Measurements from ENCODE around the gene CST8.

- TF ChIP-seq CTCF (conservative IDR thresholded peaks at IDR 0.05; ENCODE audit: low read length) (no peak), EZH2phosphoT487 (IDR thresholded peaks at IDR 0.05; ENCODE audit: borderline replicate concordance, low read depth, low read length) (no peak)
These were observed 16.4 kb downstream of the CST8 start for GRCh38 chr20:23507346-23507745.
